Measurements from ENCODE around the gene BAK1. TPM values are rescaled to one million over a fixed set of nuclear protein-coding genes. Genes with fewer than 3 reads are reported as not detected.

BAK1 gene
- total RNA-seq, 1 experiment from 2014 or later, result 23.7 TPM

Other genes with a start within 250 kb of the BAK1 start
- gene KIFC1, start 188.5 kb downstream of the BAK1 start, total RNA-seq (2014; rRNA removed), result 60.6 and 66.7 TPM in 2 replicates
- gene PHF1, start 169.3 kb downstream of the BAK1 start, total RNA-seq (2014; rRNA removed), result 36.6 and 40.3 TPM in 2 replicates
- 227 and 242 TPM in 2 replicates for gene CUTA, start 162.2 kb downstream of the BAK1 start, total RNA-seq (2014; rRNA removed)
- gene SYNGAP1, start 160.2 kb downstream of the BAK1 start, total RNA-seq (2014; rRNA removed), result 1.9 and 2.9 TPM in 2 replicates
- gene ZBTB9, start 125.7 kb downstream of the BAK1 start, total RNA-seq (2014; rRNA removed), result 7.0 and 9.1 TPM in 2 replicates
- gene ITPR3, start 41.0 kb upstream of the BAK1 start, total RNA-seq (2014; rRNA removed), result 41.8 and 50.6 TPM in 2 replicates
- gene UQCC2, start 131.4 kb upstream of the BAK1 start, total RNA-seq (2014; rRNA removed), result 70.0 and 107 TPM in 2 replicates
- gene IP6K3, start 166.6 kb upstream of the BAK1 start, total RNA-seq (2014; rRNA removed), result not detected in 2 replicates
- 54.5 and 83.6 TPM in 2 replicates for gene LEMD2, start 208.9 kb upstream of the BAK1 start, total RNA-seq (2014; rRNA removed)
- gene MLN, start 223.7 kb upstream of the BAK1 start, total RNA-seq (2014; rRNA removed), result not detected in 2 replicates

Measured in PC-3 (cell line).